Activated gamma-delta T cell (primary cell): ENCODE measurements around the gene RPS6KB2.
"Not testable (repeated sequence)": the region's sequence is repeated elsewhere in the genome, so short reads cannot be mapped to it uniquely, and the experiment has no call there.

ENCODE experiments used
- DNase-seq: peaks from one replicate; lab custom pipeline; 2025; lab: John Stamatoyannopoulos, UW

The RPS6KB2 gene

GRCh38 chr11:67442504-67443404, 14.5 kb downstream of the RPS6KB2 start:
- no peak for DNase-seq

- DNase-seq: no peak
These were observed 17.2 kb downstream of the RPS6KB2 start for GRCh38 chr11:67445515-67445914.

DNA sequence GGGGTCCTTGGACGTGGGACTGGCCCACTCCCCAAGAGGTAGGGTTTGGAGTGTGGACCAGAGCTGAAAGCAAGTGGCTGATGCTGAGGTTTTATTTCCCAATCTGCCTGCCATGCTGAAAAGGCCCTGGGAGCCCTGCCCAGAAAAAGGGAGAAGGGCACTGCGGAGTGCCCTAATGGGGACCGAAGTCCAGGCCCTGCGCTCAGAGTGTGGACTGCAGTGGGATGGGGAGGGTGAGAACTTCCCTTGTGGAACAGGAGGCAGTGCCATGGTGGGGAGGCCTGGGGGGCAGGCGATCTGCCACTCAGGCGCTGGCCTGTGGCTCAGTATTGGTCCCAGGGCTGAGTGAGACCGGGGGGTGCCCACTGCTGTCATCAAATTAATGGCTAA, 19.9 kb downstream of the RPS6KB2 start:
- DNase-seq: no peak

DNA sequence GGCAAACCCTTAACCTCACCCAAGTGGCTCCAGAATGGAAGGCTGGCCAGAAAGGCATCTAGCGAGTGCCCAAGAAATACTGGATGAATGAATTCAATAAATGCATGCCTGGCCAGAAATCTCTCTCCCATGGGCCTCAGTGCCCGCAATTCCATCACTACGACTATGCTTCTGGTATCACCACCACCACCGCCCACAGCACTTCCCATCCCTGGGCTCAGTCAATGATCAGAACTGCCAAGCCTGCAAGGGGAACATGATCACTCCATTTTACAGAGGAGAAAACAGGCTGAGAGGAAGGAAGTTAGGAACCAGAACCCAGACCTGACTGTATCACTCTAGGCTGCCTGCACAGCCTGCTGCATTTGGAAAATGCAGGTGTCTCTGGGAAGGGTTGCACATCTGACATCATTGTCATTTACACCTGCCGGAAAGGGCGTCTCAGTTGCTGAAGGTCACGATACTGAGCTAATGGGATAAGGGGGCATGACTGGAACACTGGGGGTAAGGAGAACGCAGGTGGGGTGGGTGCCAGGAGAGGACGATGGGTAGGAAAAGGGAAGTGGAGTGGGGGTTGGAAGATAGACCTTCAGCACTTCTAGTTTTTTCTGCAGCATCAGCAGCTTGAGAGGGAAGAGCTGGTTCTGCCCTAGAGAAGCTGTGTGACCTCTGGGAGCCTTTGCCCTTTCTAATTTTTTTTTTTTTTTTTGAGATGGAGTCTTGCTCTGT, 21.0 kb downstream of the RPS6KB2 start:
- no peak for DNase-seq

GRCh38 chr11:67450796-67451657, 22.7 kb downstream of the RPS6KB2 start:
- no peak for DNase-seq

DNA sequence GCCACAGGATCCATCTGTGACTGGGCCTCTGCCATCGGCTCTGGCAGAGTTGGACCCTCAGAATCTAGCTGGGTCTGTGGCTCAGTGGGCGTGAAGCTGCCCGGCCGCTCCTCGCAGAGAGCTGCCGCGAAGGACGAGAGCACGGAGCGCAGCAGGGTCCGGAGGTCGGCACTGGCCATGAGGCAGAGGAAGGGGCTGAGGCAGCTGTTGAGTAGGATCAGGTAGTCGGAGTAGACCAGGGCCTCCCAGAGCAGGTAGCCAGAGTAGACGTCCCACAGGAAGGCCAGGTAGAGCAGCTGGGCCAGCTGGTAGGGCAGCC, 23.3 kb downstream of the RPS6KB2 start:
- DNase-seq: no peak

DNA sequence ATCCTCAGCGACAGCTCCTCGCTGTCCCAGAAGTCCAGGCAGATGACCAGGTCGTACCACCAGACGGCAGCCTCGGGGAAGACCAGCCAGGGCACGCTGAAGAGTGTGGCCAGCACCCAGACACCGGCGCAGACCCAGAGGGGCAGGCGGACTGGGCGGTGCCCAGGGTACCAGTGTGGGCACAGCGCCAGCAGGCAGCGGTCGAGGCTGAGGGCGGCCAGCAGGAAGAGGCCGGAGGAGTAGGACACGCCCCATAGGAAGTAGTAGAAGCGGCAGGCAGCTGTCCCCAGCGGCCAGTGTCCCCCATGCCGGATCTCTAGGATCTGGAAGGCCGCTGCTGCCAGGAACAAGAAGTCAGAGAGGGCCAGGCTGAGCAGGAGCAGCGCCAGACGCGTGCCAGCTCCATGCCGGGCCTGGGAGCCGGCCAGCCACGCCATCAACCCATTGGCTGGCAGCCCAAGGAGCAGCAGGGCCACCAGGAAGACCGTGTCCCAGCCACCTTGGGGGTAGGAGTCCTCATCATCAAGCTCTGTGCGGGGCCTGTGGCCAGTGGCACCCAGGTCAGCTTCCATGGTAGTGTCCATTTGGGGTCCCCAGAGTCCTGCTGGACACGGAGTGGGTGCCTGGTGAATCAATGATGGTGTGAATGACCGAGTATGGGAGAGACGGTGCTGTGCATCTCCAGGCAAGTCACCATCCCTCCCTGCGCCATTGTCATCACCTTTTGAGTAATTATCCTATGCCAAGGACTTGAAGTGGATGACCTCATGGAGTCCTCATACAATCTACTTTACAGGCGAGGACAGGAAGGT, 24.1 kb downstream of the RPS6KB2 start, which contains the start of gene GPR152:
Gene GPR152 (minus strand): TSS at position 589 of the 812 bp plus-strand sequence. CDS start 5 bp downstream, at position 584.
- DNase-seq: no peak

DNA sequence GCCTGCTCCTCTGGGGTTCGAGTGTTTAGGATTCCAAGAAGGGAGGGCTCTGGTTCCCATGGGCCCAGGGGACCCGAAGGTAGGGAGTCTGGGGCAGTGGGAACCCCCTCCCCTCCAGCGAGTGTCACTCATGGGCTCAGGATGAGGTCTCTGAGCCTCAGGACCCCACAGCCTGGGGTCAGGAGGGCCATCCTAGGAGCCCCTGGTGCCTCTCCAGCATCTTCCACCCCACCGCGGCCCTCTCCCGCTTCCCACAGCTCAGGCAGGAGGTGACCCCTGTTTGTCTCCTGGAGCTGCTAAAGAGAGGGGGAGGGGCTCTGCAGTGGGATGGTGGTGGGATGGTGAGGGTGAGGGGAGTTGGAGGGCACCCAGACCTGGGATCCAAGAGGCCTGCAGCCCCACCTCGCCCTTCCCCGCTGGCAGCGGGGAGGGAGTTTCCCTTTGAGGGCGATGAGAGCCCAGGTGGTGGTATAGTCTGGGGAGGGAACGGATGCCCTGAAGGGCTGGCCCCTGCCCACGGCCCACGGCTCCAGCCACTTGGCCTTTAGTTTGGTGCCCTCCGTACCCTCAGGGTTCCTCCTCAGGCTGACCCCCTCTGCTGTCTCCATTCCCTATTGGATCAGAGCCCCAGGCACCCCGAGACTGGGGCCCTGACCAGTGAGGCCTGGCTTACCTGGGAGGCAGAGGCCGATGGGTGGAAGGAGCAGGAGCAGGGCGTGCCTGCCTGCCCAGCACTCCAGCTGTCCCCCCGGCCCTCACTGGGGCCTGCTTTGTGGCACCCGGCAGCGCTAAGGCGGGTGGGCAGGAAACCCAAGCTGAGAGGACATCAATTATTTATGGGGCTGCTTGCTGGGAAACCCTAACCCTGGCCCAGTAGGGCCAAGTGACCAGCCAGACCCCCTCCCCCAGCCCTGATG, 25.8 kb downstream of the RPS6KB2 start:
- DNase-seq: no peak

DNA sequence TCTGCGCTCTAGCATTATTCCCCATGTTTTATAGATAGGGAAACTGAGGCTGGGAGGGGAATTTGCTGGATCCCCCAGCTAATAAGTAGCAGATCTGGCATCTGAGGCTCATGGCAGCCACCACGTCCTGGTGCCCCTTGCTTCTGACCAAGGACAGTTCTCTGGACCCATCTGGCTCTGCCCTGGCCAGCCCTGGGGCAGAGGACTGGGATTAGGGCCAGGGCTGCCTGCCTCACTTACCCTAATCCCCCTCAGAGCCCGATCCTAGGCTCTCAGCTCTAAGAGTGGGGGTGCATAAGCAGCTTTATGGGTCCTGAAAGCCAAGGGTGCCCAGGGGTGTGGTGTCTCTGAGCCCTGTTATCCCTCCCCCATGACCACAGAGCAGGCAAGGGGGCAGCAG, 26.8 kb downstream of the RPS6KB2 start, which contains the start of gene CABP4:
Gene CABP4 (plus strand): TSS at position 301 of the 400 bp plus-strand sequence. CDS start 70 bp downstream, at position 371.
- DNase-seq: no peak

DNA sequence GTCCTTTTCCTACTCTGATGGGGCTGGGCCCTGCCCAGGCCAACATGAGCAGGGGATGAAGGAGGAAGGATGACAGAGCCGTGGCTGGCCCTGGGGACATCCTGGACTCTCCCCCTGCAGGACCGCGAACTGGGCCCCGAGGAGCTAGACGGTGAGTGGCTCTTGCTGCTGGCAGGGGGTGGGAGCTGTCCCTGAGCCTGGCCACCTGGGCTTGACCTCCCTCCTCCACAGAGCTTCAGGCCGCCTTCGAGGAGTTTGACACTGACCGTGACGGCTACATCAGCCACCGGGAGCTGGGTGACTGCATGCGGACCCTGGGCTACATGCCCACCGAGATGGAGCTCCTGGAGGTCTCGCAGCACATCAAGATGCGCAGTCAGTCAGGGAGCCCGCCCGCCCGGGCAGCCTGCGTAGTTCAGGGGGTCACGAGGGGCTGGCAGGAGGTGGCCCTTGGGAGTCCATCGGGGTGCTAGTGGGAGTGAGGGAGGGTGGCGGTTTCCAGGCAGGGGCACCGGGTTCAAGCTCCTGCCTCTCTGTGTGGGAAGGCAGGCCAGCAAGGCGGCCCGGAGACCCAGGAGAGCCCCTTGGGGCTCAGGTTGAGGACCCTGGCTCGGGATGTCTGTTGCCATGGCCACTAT, 27.9 kb downstream of the RPS6KB2 start:
- DNase-seq: no peak

DNA sequence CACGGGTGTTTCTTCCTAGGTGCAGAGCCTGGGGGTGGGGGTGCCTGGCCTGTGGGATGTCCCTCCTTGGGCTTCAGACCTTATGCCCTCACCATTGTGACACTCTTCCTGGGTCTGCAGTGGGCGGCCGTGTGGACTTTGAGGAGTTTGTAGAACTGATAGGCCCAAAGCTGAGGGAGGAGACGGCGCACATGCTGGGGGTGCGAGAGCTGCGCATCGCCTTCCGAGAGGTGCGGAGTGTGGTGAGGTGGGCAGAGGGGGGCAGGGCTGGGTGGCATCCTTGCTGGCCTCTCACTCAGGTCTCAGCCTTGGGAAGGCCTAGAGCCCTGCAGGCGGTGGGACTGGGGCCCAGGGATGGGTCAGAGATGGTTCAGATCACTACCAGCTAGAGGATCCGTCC, 29.2 kb downstream of the RPS6KB2 start:
- DNase-seq: no peak

DNA sequence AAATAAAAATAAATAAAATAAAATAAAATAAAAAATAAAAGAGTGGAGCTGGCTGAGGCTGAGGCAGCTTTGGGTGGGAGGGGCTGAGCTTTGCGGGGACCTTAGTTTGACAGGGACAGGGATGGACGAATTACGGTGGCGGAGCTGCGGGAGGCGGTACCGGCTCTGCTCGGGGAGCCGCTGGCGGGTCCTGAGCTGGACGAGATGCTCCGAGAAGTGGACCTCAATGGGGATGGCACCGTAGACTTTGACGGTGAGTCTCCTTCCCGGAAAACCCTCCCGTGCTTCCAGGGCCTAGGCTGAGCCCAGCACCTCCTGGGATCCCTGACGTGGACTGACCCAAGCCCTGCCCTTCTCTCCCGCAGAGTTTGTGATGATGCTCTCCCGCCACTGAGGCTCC, 30.0 kb downstream of the RPS6KB2 start:
- no peak for DNase-seq

- DNase-seq: no peak
These were observed 34.9 kb downstream of the RPS6KB2 start for GRCh38 chr11:67463186-67463585.

- DNase-seq: no peak
These were observed 35.6 kb downstream of the RPS6KB2 start for GRCh38 chr11:67463680-67464410.

DNA sequence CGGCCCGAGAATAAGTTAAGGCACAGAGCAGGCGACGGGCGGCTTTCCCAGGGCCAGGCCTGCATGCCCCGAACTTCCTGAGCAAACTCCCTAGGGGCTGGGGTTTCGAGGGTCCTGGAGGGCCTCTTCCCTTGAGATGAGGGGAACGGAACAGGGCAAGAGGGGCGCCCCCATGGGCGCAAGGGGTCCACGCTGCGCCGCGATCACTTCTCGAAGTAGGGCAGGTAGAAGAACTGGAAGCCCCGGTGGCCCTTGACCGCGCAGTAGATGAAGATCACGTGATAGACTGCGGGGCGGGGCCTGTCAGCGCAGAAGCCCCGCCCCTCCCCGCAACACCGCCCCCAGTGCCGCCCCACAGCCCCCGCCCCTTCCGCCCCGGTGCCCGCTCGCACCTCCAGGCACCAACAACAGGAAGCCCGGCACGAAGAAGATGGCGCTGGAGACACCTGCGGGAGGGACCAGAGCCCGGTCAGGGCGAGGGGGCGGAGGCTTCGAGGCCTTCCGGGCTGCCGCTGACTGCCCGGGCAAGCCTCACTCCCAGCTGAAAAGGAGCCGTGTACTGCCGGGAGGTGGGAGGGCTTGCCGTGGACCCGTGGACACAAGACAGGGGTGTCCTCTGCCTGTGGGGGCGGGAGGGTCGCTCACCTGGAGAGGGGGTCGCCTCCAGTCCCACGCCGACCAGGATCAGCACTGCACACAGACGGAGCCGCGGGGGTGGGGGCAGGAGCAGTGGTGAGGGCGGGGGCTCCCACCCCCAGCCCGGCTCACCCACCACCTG, 36.3 kb downstream of the RPS6KB2 start:
- DNase-seq: peak; percentile 88

- DNase-seq: no peak
These were observed 36.9 kb downstream of the RPS6KB2 start for GRCh38 chr11:67465189-67465510.

- not testable (repeated sequence) for DNase-seq
These were observed 37.2 kb downstream of the RPS6KB2 start for GRCh38 chr11:67465530-67465929.

DNA sequence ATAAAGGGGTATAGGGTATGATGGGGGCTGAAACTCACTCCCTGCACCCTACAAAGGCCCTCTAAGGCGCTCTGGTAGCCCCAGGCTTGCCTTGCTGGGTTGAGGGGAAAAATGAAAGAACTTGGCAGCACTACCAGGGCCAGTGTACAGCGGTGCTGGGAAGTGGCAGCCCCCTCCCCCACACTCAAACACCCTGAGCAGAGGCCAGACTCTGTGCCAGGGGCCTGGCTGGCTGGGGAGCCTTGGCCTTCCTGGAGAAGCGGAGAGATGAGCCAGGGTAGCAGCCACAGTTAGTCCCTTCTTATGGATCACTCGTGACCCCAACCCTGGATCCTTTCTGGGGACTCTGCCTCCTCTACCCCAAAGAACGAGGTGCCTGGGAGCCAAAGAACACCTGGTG, 38.1 kb downstream of the RPS6KB2 start:
- no peak for DNase-seq
